Measurements from ENCODE around the gene OLIG3.

- TF ChIP-seq EP300 (IDR thresholded peaks at IDR 0.05; ENCODE audit: borderline replicate concordance) (no peak), YY1 (IDR thresholded peaks at IDR 0.05; ENCODE audit: low read depth) (no peak), FOXM1 (IDR thresholded peaks at IDR 0.05; ENCODE audit: borderline replicate concordance, low read depth) (no peak), ZBTB7A (IDR thresholded peaks at IDR 0.05; ENCODE audit: low read depth) (no peak), TCF12 (IDR thresholded peaks at IDR 0.05; ENCODE audit: low read depth) (no peak), NFIC (IDR thresholded peaks at IDR 0.05) (no peak), TEAD4 (IDR thresholded peaks at IDR 0.05) (no peak)
Observed at GRCh38 chr6:137490961-137491360, 3.2 kb downstream of the OLIG3 start.

Data from Ishikawa (cell line).